Measurements from ENCODE around the gene PRUNE2. TPM values are rescaled to one million over a fixed set of nuclear protein-coding genes. Genes with fewer than 3 reads are reported as not detected.

Gene PRUNE2
- total RNA-seq, 1 donor from 2014 or later: 6.7 TPM

DNA sequence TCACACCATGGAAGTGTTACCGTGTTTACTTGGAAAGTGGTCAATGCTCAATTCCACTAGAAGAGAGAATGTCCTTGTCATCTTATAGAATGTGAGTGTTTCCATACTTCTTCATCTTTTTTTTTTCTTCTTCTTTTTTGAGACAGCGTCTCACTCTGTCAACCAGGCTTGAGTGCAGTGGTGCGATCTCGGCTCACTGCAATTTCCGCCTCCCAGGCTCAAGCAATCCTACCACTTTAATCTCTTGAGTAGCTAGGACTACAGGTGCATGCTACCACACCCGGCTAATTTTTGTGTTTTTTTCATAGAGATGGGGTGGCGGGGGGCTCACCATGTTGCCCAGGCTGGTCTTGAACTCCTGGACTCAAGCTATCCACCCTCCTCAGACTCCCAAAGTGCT, 278.9 kb downstream of the PRUNE2 start:
- DNase-seq (ENCODE audit: low spot score): no peak
- TF ChIP-seq, protein P1, sequence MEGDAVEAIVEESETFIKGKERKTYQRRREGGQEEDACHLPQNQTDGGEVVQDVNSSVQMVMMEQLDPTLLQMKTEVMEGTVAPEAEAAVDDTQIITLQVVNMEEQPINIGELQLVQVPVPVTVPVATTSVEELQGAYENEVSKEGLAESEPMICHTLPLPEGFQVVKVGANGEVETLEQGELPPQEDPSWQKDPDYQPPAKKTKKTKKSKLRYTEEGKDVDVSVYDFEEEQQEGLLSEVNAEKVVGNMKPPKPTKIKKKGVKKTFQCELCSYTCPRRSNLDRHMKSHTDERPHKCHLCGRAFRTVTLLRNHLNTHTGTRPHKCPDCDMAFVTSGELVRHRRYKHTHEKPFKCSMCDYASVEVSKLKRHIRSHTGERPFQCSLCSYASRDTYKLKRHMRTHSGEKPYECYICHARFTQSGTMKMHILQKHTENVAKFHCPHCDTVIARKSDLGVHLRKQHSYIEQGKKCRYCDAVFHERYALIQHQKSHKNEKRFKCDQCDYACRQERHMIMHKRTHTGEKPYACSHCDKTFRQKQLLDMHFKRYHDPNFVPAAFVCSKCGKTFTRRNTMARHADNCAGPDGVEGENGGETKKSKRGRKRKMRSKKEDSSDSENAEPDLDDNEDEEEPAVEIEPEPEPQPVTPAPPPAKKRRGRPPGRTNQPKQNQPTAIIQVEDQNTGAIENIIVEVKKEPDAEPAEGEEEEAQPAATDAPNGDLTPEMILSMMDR (IDR thresholded peaks at IDR 0.05; ENCODE audit: unreplicated experiment): no peak
- H3K4me1 Mint-ChIP-seq (ENCODE audit: unreplicated experiment): no peaks in the 10 kb centered on the region
- no peaks in the 10 kb centered on the region for H3K9me3 Mint-ChIP-seq (ENCODE audit: unreplicated experiment)
- H3K27me3 Mint-ChIP-seq (ENCODE audit: unreplicated experiment): no peaks in the 10 kb centered on the region
- H3K27ac Mint-ChIP-seq (ENCODE audit: unreplicated experiment): no peak overlapping the region
- no peak overlapping the region for H3K4me3 Mint-ChIP-seq (ENCODE audit: unreplicated experiment)
- no peaks in the 10 kb centered on the region for H3K36me3 Mint-ChIP-seq (ENCODE audit: low read depth, unreplicated experiment)

DNA sequence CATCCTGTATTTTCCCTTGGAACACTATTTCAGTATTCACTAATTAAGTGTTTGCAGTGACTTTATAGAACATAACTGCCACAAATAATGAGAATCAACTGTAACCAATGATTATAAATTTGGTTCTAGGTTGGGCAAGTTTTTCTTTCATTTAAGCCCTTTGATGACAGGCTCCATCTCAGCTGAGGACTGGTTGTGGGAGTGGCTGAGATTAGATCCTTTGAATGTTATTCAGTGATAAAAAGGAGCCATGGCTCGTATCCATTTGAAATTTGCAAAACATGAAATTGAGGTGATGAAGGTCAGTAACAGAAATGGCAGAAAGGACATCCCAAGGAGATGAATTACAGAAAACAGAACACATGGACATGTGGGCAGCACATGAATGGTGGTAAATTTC, 279.8 kb downstream of the PRUNE2 start:
- no peak for DNase-seq (ENCODE audit: low spot score)
- Mint-ChIP-seq H3K27ac (ENCODE audit: unreplicated experiment) (no peak overlapping the region), H3K36me3 (ENCODE audit: low read depth, unreplicated experiment) (no peaks in the 10 kb centered on the region), H3K4me1 (ENCODE audit: unreplicated experiment) (no peaks in the 10 kb centered on the region), H3K27me3 (ENCODE audit: unreplicated experiment) (no peaks in the 10 kb centered on the region), H3K4me3 (ENCODE audit: unreplicated experiment) (no peak overlapping the region), H3K9me3 (ENCODE audit: unreplicated experiment) (no peaks in the 10 kb centered on the region)
- TF ChIP-seq, protein P1 (IDR thresholded peaks at IDR 0.05; ENCODE audit: unreplicated experiment): no peak

DNA sequence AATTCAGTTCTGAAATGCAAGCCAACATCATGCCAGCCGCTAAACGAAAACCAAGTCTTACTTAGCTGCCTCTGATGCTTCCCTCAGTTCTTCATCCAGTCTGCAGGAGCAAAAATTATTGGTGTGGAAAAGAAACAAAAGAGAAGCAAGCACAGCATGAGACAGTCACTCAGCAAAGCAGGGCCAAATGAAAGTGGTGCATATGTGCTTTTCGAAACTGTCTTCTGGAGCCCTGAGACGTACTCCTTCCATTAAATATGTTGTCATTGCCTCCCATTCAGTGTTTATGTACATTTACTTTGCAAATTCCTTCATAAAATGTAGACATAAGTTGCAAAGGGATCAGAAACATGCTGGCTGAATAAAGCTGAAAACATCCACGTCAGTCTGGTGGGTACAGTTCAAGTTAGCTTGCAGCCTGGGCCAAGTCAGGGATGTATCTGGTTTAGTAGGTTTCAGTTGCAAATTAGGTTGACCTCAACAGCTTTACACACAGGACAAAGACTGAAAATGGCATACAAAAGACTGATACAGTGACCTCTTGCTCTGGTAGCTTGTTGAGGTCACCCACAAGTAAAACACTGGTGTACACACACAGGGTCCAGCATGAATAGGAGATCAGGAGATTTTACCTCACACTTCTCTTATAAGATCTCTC, 281.4 kb downstream of the PRUNE2 start:
- Mint-ChIP-seq H3K4me3 (ENCODE audit: unreplicated experiment) (no peak overlapping the region), H3K27me3 (ENCODE audit: unreplicated experiment) (no peaks in the 10 kb centered on the region), H3K9me3 (ENCODE audit: unreplicated experiment) (no peaks in the 10 kb centered on the region), H3K27ac (ENCODE audit: unreplicated experiment) (no peak overlapping the region), H3K36me3 (ENCODE audit: low read depth, unreplicated experiment) (no peaks in the 10 kb centered on the region), H3K4me1 (ENCODE audit: unreplicated experiment) (no peaks in the 10 kb centered on the region)
- no peak for DNase-seq (ENCODE audit: low spot score)
- TF ChIP-seq, protein P1 (IDR thresholded peaks at IDR 0.05; ENCODE audit: unreplicated experiment): no peak

DNA sequence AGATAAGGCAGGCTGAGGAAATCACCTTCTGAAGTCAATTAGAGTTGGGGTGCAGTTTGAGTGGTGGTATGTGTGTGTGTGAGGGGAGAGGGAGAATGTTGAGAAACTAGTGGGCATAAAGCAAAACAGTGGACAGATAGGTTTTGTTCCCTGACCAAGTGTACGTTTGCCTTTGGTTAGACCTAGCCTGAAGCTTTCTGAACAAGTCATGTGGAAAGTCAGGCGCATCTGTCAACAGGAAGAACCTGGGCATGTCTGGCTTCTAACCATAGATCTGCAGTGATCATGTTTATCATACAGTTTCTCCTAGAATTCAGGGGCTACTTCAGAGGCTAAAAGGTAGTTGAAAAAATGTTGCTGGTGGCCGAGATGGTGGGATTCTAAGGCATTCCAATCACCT, 284.9 kb downstream of the PRUNE2 start:
- no peaks in the 10 kb centered on the region for H3K4me1 Mint-ChIP-seq (ENCODE audit: unreplicated experiment)
- TF ChIP-seq, protein P1 (IDR thresholded peaks at IDR 0.05; ENCODE audit: unreplicated experiment): no peak
- H3K4me3 Mint-ChIP-seq (ENCODE audit: unreplicated experiment): no peak overlapping the region
- DNase-seq (ENCODE audit: low spot score): no peak
- no peaks in the 10 kb centered on the region for H3K27me3 Mint-ChIP-seq (ENCODE audit: unreplicated experiment)
- H3K36me3 Mint-ChIP-seq (ENCODE audit: low read depth, unreplicated experiment): no peaks in the 10 kb centered on the region
- H3K9me3 Mint-ChIP-seq (ENCODE audit: unreplicated experiment): no peaks in the 10 kb centered on the region
- no peak overlapping the region for H3K27ac Mint-ChIP-seq (ENCODE audit: unreplicated experiment)

DNA sequence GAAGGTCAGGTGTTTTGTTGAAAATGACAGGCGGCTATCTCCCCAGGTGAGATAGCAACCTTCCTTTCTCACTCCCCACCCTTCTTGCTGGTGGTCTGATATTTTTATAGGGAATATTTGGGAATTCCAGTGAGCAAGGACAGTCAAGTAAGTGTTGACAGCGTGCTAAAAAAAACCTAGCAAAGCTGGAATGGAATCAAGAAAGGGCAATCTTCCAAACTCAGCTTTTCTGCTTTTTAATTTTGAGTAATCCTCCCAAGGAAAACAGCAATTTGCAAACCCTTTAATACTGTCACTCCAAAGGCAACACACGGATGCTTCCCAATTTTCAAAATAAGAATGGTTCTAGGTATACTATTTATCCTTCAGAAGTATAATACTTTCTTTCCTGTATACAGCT, 285.3 kb downstream of the PRUNE2 start:
- no peaks in the 10 kb centered on the region for H3K9me3 Mint-ChIP-seq (ENCODE audit: unreplicated experiment)
- TF ChIP-seq, protein P1 (IDR thresholded peaks at IDR 0.05; ENCODE audit: unreplicated experiment): no peak
- DNase-seq (ENCODE audit: low spot score): no peak
- H3K36me3 Mint-ChIP-seq (ENCODE audit: low read depth, unreplicated experiment): no peaks in the 10 kb centered on the region
- no peaks in the 10 kb centered on the region for H3K27me3 Mint-ChIP-seq (ENCODE audit: unreplicated experiment)
- no peaks in the 10 kb centered on the region for H3K4me1 Mint-ChIP-seq (ENCODE audit: unreplicated experiment)
- no peak overlapping the region for H3K27ac Mint-ChIP-seq (ENCODE audit: unreplicated experiment)
- no peak overlapping the region for H3K4me3 Mint-ChIP-seq (ENCODE audit: unreplicated experiment)
